Stimulated activated CD8-positive, alpha-beta memory T cell treated with anti-CD3 and anti-CD28 coated beads, Interleukin-15, amount 100 ng/mL, for 48 hours (primary cell): ENCODE results near the gene RNASE11.
"Not testable (repeated sequence)": the region's sequence is repeated elsewhere in the genome, so short reads cannot be mapped to it uniquely, and the experiment has no call there.

ENCODE experiments used
- DNase-seq, 2 donors: peaks; one replicate each; pipeline ENCODE4 v3.0.0-alpha.2; 2020; ENCODE audit warnings: low read depth in 2 of 2

RNASE11 gene

GRCh38 chr14:20580242-20580641 lies 7.6 kb downstream of the RNASE11 start:
- no peak for DNase-seq

GRCh38 chr14:20578784-20579502 lies 8.9 kb downstream of the RNASE11 start:
- no peak for DNase-seq

DNA sequence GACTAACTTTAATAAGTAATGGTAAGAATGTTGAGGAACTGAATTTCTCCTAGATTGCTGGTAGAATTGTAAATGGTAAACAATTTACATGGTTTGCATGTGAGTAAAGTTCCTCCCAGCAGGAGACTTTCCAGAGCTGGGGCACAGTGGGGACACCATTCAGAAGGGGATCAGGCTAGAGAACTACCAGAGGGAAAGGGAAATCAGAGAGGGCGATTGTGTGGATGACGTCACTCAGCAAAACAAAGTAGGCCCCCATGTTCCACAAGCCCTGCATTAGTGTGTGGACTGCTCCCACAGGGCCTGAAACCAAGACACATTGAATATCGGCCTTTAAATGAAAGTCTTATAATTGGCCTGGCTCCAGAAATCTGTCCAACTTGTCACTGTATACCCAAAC lies 9.5 kb downstream of the RNASE11 start:
- DNase-seq = no peak

- DNase-seq = not testable (repeated sequence)
Observed at GRCh38 chr14:20572382-20572990, 15.3 kb downstream of the RNASE11 start.

- not testable (repeated sequence) for DNase-seq
Observed at GRCh38 chr14:20570720-20571119, 17.1 kb downstream of the RNASE11 start.

GRCh38 chr14:20569865-20570264 lies 17.9 kb downstream of the RNASE11 start:
- not testable (repeated sequence) for DNase-seq

- DNase-seq = no peak
Observed at GRCh38 chr14:20569066-20569465, 18.7 kb downstream of the RNASE11 start.

DNA sequence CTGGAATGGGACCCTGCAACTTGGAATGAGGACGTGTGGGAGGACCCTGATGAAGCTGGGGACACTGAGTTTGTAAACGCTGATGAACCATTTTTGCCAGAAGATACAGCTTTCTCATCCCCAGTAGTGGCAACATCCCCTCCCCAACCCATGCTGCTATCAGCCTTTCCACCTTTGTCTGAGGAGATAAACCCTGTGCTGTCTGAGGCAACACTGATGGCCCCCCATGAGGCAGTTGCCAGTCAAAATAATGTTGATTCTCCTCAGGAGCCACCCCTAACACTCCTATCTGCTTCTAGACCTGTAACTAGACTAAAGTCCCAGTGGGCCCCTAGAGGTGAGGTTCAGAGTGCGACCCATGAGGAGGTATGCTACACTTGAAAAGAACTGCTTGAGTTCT lies 19.4 kb downstream of the RNASE11 start:
- DNase-seq = no peak

GRCh38 chr14:20567199-20567598 lies 20.6 kb downstream of the RNASE11 start:
- DNase-seq = not testable (repeated sequence)

DNA sequence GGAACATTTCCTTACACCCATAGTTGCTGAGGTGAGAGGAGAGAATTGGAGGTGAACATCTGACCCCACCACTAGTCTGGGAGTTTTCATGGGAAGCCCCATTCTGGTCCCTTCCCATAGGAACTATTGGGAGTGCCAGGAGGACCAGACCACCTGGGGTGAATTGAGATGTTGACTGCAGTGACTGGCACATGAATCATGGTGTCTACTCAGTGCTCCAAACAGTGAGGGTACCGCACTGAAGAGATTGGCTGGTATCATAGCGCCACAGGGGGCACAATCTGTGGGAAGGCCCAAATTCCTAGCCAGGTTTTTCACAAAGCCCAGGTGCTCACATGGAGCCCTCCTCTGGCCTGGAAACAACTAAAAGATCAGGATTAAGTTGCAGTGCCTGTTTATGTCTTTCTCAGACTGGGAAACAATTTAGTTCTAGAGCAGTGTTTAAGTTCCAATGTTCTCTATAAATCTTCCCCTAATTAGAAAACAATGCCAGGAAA lies 23.3 kb downstream of the RNASE11 start:
- no peak for DNase-seq

DNA sequence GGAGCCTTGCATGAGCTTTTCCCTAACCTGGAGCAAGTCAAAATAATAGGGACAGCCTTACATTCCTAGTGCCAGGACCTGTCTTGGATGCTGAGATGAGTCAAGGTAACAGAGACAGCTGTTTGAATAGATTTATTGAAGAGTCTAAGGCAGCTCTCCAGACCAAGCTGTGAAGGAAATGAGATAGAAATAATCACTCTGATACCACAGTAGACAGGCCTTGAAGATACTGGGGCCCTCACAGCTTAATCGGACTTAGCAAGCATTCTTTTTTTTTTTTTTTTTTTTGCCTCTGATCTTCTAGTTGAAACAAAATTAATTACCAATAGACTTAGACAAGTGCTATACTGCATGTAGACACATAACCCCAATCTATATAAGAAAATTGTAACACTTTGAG lies 23.8 kb downstream of the RNASE11 start:
- DNase-seq = no peak

GRCh38 chr14:20560961-20561360 lies 26.8 kb downstream of the RNASE11 start, which contains the start of gene RNASE9:
TSS of gene RNASE9 (minus strand) at chr14:20561047.
- no peak for DNase-seq

DNA sequence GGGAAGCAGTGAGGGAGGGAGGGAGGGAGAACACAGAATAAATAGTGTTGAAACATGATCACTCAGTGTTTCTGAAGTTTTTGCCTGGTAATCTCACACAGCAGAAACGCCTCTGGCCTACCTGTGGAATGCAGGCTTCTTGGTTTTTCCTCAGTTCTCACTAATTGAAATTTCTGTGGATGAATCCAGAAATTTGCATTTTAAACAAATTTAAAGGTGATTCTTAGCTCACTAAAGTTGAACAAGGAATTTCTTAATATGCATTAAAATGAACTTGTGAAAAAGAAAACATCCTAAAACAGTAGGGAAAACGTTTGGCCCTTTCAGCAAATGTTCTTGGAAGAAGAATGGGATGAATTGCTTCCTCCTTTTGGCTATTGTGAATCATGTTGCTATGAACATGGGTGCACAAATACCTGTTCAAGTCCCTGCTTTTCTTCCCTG lies 28.3 kb downstream of the RNASE11 start:
- DNase-seq = no peak

DNA sequence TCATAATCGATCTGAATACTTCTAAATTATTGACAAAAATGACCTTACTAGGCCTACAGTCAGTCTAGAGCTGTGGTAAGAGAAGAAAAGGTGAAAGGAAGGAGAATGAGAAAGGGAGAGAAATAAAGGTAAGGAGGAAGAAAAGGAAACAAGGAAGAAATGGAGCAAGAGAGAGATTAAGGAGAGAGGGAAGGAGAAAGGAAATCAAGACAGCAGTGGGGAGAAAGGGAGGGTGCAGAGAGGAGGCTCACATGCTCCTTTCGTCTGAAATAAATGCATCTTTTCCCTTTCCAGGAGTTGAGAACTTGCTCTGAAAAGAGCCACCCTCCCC lies 30.6 kb downstream of the RNASE11 start:
- no peak for DNase-seq

DNA sequence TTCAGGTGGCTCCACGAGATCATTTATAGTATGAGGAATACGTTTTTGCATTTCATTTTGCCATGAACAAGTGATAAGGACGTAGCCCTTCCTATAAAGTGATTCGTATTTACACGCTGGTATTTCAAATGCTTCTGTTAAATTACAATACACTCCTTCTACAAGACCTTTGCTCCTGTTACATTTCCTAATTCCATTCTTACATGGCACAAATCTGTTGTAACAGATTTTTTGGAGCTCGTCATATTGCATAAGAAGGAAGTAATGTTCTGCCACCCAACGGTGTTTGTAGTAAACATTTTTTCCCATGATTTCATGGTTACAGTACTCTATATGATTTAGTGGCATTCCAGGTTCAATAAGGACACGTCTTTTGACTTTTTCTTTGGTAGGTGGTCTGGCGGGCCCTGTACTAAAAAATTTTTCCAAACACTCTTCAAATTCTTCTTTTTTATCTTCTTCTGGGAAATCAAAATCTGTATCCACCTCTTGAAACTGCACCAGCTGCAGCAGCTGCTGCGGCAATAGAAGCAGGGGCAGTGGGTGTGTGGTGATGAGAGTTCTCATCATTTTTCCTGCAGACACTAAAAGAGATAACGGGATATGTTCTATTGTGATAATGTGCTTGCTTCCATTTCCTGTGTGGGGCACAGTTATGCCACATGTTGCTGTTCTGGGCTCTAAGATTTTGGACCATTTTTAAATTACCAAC lies 31.1 kb downstream of the RNASE11 start:
- DNase-seq = no peak

GRCh38 chr14:20555845-20556244 lies 32.0 kb downstream of the RNASE11 start:
- no peak for DNase-seq

- no peak for DNase-seq
Observed at GRCh38 chr14:20553024-20553423, 34.8 kb downstream of the RNASE11 start.

- DNase-seq = no peak
Observed at GRCh38 chr14:20551606-20552005, 36.2 kb downstream of the RNASE11 start.

DNA sequence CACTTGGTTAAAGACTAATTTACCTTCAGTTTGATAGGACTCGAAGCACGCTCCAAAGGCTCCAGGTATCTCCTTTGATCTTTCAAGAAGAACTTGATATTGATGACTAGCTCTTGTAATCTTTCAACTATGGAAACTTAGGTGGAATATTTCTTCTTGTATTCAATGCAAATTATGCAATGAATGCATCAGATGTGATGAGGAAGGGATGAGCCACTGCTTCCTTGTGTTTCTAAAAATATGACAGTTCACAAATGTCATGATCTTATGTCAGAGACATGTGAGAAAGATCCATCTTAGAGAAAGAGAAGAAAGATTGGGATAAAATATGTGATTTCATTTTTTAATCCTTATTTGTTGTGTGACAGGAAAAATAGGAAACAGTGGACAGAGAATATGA lies 36.9 kb downstream of the RNASE11 start:
- DNase-seq = no peak

- no peak for DNase-seq
Observed at GRCh38 chr14:20548414-20549158, 39.2 kb downstream of the RNASE11 start.

DNA sequence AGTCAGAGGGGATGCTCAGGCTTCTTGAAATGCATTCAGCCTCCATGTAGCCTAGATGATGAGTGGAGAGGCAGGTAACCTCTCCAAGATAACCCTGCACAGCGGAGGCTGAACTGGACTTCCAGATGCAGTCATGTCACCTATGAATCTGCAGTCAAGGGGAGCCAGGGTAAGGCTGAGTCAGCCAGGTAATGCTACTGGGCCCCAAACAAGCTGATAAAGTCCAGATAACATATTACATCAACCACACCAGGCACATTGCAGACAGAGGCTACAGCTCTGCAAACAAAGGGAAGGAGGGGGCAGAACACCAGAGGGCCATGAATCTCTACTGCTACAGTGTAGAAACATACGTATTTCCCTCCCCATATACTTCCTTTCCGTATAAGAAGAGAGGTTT lies 40.9 kb downstream of the RNASE11 start:
- no peak for DNase-seq

DNA sequence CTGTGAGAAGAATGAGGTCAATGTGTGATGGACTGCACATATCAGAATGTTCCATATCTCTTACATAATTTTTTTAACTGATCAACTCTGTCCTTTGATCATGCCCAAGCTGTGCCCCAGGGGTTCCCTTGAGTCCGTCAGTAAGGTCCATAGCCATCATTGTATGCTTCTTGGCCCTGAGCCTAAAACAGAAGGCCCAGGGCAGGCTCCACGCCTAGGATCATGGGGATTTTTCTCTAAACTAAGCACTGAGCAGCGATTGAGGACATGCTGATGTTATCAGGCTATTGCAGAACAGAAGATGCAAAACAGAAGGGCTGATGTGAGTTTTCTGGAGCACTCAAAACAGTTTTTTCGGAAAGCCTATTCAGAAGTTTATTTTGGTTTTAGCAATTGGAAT lies 47.9 kb downstream of the RNASE11 start:
- DNase-seq = no peak
